Stimulated activated CD4-positive, alpha-beta T cell treated with anti-CD3 and anti-CD28 coated beads, Interleukin-15, amount 100 ng/mL, for 1 hour (primary cell): ENCODE data around the gene MAGI2.

Source experiments
- DNase-seq, 2 donors: peaks; one replicate each; pipeline ENCODE4 v3.0.0-alpha.2; 2020; ENCODE audit warnings: low read depth in 1 of 2, low spot score in 1 of 2

The MAGI2 gene

GRCh38 chr7:78203042-78203720 lies 1250.3 kb downstream of the MAGI2 start:
- no peak for DNase-seq

GRCh38 chr7:78198756-78199155 lies 1254.7 kb downstream of the MAGI2 start:
- DNase-seq = no peak

- DNase-seq = no peak
These were observed 1256.0 kb downstream of the MAGI2 start for GRCh38 chr7:78197447-78197846.

- no peak for DNase-seq
These were observed 1258.2 kb downstream of the MAGI2 start for GRCh38 chr7:78195281-78195680.

- no peak for DNase-seq
These were observed 1258.9 kb downstream of the MAGI2 start for GRCh38 chr7:78194611-78195010.

- no peak for DNase-seq
These were observed 1261.9 kb downstream of the MAGI2 start for GRCh38 chr7:78191475-78192079.

GRCh38 chr7:78189762-78190161 lies 1263.7 kb downstream of the MAGI2 start:
- no peak for DNase-seq

- DNase-seq = no peak
These were observed 1268.2 kb downstream of the MAGI2 start for GRCh38 chr7:78185149-78185745.

- no peak for DNase-seq
These were observed 1269.2 kb downstream of the MAGI2 start for GRCh38 chr7:78184299-78184698.

GRCh38 chr7:78179827-78180477 lies 1273.5 kb downstream of the MAGI2 start:
- no peak for DNase-seq

- no peak for DNase-seq
These were observed 1274.3 kb downstream of the MAGI2 start for GRCh38 chr7:78179211-78179610.

GRCh38 chr7:78178319-78178718 lies 1275.1 kb downstream of the MAGI2 start:
- no peak for DNase-seq

- no peak for DNase-seq
These were observed 1277.3 kb downstream of the MAGI2 start for GRCh38 chr7:78176171-78176570.

- DNase-seq = no peak
These were observed 1278.0 kb downstream of the MAGI2 start for GRCh38 chr7:78175330-78176100.

GRCh38 chr7:78173666-78174065 lies 1279.8 kb downstream of the MAGI2 start:
- no peak for DNase-seq

- no peak for DNase-seq
These were observed 1280.4 kb downstream of the MAGI2 start for GRCh38 chr7:78172933-78173591.

- DNase-seq = no peak
These were observed 1281.2 kb downstream of the MAGI2 start for GRCh38 chr7:78172267-78172757.

- no peak for DNase-seq
These were observed 1282.1 kb downstream of the MAGI2 start for GRCh38 chr7:78171398-78171797.

GRCh38 chr7:78170815-78171214 lies 1282.7 kb downstream of the MAGI2 start:
- DNase-seq = no peak

- no peak for DNase-seq
These were observed 1283.5 kb downstream of the MAGI2 start for GRCh38 chr7:78169992-78170391.

GRCh38 chr7:78168865-78169264 lies 1284.6 kb downstream of the MAGI2 start:
- DNase-seq = no peak
